ENCODE measurements around the gene ZNF184. TPM values are rescaled to one million over a fixed set of nuclear protein-coding genes. Genes with fewer than 3 reads are reported as not detected.

The ZNF184 gene
- total and polyA plus RNA-seq, 4 donors: 10.1 to 21.5 (median 16.4) TPM

DNA sequence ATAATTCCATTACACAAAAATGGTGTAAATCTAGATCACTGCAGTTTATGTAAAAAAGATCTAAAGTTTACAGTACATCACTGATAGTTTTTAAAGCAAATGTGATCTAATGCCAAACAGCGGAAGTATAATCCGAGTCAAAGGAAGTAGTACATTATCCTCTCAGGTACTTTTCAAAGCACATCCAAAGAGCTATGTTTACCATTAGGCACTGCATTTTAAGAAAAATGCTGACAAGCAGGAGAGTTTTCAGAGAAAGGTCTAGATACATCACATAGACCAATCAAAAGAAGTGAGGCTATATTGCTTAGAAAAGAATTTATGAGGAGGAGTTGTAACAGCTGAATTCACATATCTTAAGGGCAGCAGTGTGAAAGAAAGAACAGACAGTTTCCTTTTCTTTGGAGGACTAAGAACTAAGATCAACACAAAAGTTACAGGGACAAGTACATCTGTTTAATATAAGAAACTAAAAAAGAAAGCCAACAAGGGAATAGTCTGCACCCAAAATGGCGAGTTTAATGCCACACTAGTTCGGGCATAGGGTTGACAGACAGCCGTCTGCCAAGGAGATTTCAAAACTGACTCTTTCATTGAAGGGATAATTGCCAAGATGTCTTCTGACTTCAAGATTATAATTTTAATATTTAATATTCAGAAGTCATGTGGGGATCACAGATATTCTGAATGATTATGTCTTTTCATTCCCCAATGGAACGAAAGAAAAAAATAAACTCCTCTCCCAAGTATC is 1.4 kb downstream of the ZNF184 start:
- H3K9me3 ChIP-seq (ENCODE audit: control insufficient read depth, insufficient read depth, low read length): no peaks in the 10 kb centered on the region
- WGBS (ENCODE audit: insufficient coverage): 44% methylated on average over 4 of the region's 6 CpGs
- no peaks in the 10 kb centered on the region for H3K27me3 ChIP-seq (ENCODE audit: control insufficient read depth, insufficient read depth, low read length)
- H3K36me3 ChIP-seq (ENCODE audit: control insufficient read depth, insufficient read depth, low read length): peaks cover 5% of the 10 kb centered on the region
- DNase-seq (ENCODE audit: low read depth in 4 of 6, low spot score in 6 of 6): no peak
- peak overlapping the region; percentile 94 for H3K4me3 ChIP-seq (ENCODE audit: low read depth, low read length)
- H3K4me1 ChIP-seq (ENCODE audit: control insufficient read depth, insufficient read depth, low read length): no peaks in the 10 kb centered on the region
- peak overlapping the region; percentile 92 for H3K27ac ChIP-seq (ENCODE audit: low read depth, low read length)

DNA sequence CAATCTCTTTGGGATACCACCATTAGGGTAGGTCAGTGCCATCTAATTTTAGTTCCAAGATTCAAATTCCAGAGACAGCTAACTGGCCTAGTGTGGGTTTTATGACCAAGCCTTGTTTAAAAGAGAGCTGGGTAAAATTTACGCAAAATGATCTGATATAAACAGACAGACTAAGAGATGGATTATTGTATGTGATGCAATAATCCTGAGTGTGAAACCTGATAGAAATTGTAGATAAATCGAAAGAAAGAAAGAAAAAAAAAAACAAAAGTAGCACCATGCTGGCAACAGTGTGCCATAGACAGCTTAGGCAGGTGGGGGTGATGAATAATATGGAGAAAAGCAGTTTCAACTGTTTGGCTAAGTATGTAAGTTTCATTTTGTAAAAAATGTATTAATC is 2.9 kb downstream of the ZNF184 start:
- H3K9me3 ChIP-seq (ENCODE audit: control insufficient read depth, insufficient read depth, low read length): no peaks in the 10 kb centered on the region
- no peak for DNase-seq (ENCODE audit: low read depth in 4 of 6, low spot score in 6 of 6)
- no peak overlapping the region for H3K27ac ChIP-seq (ENCODE audit: low read depth, low read length)
- H3K4me1 ChIP-seq (ENCODE audit: control insufficient read depth, insufficient read depth, low read length): no peaks in the 10 kb centered on the region
- H3K36me3 ChIP-seq (ENCODE audit: control insufficient read depth, insufficient read depth, low read length): peaks cover 5% of the 10 kb centered on the region
- no peaks in the 10 kb centered on the region for H3K27me3 ChIP-seq (ENCODE audit: control insufficient read depth, insufficient read depth, low read length)
- H3K4me3 ChIP-seq (ENCODE audit: low read depth, low read length): no peak overlapping the region
- 100% methylated on average over 2 of the region's 2 CpGs for WGBS (ENCODE audit: insufficient coverage)

DNA sequence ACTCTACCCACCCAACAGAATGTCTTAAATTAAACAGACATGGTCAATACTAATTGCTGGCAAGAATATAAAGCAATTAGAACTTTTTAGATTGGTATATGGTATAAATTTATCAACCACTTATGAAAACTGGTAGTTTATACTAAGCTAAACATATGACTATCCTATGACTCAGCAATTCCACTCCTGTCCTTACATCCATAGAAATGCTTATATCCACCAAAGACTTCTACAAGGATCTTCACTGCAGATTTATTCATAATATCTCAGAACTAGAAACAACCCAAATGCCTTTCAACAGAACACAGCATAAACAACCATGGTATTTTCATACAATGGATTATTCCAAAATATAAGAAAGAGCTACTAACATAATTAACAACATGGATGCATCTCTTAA is 4.6 kb downstream of the ZNF184 start:
- H3K4me1 ChIP-seq (ENCODE audit: control insufficient read depth, insufficient read depth, low read length): no peaks in the 10 kb centered on the region
- no peak for DNase-seq (ENCODE audit: low read depth in 4 of 6, low spot score in 6 of 6)
- H3K27me3 ChIP-seq (ENCODE audit: control insufficient read depth, insufficient read depth, low read length): no peaks in the 10 kb centered on the region
- H3K4me3 ChIP-seq (ENCODE audit: low read depth, low read length): no peak overlapping the region
- no peak overlapping the region for H3K27ac ChIP-seq (ENCODE audit: low read depth, low read length)
- peaks cover 5% of the 10 kb centered on the region for H3K36me3 ChIP-seq (ENCODE audit: control insufficient read depth, insufficient read depth, low read length)
- no peaks in the 10 kb centered on the region for H3K9me3 ChIP-seq (ENCODE audit: control insufficient read depth, insufficient read depth, low read length)

DNA sequence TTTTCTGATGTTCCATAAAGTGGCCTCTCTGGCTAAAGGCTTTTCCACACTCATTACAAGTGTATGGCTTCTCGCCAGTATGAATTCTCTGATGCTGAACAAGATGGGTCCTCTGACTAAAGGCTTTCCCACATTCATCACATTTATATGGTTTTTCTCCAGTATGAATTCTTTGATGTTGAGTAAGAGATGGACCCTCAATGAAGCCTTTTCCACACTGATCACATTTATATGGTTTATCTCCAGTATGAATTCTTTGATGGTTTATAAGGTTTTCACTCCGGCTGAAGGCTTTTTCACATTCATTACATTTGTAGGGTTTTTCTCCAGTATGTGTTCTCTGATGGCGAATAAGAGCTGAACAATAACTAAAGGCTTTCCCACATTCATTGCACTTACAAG is 20.4 kb downstream of the ZNF184 start:
- WGBS (ENCODE audit: insufficient coverage): 100% methylated on average over 1 of the region's 3 CpGs
- Histone ChIP-seq H3K27ac (ENCODE audit: low read depth, low read length) (no peak overlapping the region), H3K36me3 (ENCODE audit: control insufficient read depth, insufficient read depth, low read length) (peaks cover 22% of the 10 kb centered on the region), H3K9me3 (ENCODE audit: control insufficient read depth, insufficient read depth, low read length) (peaks cover 32% of the 10 kb centered on the region), H3K4me3 (ENCODE audit: low read depth, low read length) (no peak overlapping the region), H3K4me1 (ENCODE audit: control insufficient read depth, insufficient read depth, low read length) (no peaks in the 10 kb centered on the region), H3K27me3 (ENCODE audit: control insufficient read depth, insufficient read depth, low read length) (no peaks in the 10 kb centered on the region)
- DNase-seq (ENCODE audit: low read depth in 4 of 6, low spot score in 6 of 6): no peak

DNA sequence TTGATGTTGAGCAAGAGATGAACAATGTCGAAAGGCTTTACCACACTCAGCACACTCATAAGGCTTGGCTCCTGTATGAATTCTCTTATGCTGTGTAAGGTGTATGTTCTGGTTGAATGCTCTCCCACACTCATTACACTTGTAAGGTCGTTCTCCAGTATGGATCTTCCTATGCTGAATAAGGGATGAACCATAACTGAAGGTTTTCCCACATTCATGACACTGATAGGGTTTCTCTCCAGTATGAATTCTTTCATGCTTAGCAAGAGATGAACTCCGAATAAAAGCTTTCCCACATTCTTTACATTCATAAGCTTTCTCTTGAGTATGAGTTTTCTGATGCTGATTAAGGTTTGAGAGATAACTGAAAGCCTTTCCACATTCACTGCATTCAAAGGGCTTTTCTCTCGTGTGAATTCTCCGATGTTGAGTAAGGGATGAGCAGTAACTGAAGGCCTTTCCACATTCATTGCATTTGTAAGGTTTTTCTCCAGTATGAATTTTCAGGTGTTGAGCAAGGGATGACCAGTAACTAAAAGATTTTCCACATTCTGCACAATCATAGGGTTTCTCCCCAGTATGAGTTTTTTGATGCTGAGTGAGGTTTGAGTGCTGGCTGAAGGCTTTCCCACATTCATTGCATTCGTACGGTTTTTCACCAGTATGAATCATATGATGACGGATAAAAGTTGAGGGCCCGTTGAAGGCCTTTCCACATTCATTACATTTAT is 21.1 kb downstream of the ZNF184 start:
- Histone ChIP-seq H3K36me3 (ENCODE audit: control insufficient read depth, insufficient read depth, low read length) (peaks cover 20% of the 10 kb centered on the region), H3K9me3 (ENCODE audit: control insufficient read depth, insufficient read depth, low read length) (peaks cover 32% of the 10 kb centered on the region), H3K4me3 (ENCODE audit: low read depth, low read length) (no peak overlapping the region), H3K27me3 (ENCODE audit: control insufficient read depth, insufficient read depth, low read length) (no peaks in the 10 kb centered on the region), H3K27ac (ENCODE audit: low read depth, low read length) (no peak overlapping the region), H3K4me1 (ENCODE audit: control insufficient read depth, insufficient read depth, low read length) (no peaks in the 10 kb centered on the region)
- no CpG with 5 or more reads among the region's 9 CpGs for WGBS (ENCODE audit: insufficient coverage)
- no peak for DNase-seq (ENCODE audit: low read depth in 4 of 6, low spot score in 6 of 6)

DNA sequence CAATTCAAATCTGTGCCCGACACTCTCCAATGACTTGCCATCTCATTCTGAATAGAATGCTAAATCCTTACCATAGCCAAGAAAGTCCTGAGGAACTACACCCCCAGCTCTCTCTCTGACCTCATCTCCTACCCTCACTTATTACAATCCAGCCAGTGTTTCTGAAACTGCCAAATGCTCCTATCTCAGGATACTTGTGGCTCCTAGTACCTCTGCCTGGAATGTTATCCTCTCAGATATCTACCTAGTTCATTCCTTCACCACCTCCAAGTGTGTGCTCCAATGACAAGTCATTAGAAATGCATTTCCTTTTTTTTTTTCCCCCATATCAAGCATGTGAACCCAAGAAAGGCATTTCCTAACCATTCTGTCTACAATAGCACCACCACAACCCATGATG is 24.4 kb downstream of the ZNF184 start:
- Histone ChIP-seq H3K4me3 (ENCODE audit: low read depth, low read length) (no peak overlapping the region), H3K36me3 (ENCODE audit: control insufficient read depth, insufficient read depth, low read length) (peaks cover 3% of the 10 kb centered on the region), H3K27ac (ENCODE audit: low read depth, low read length) (no peak overlapping the region), H3K9me3 (ENCODE audit: control insufficient read depth, insufficient read depth, low read length) (peaks cover 29% of the 10 kb centered on the region), H3K4me1 (ENCODE audit: control insufficient read depth, insufficient read depth, low read length) (no peaks in the 10 kb centered on the region), H3K27me3 (ENCODE audit: control insufficient read depth, insufficient read depth, low read length) (no peaks in the 10 kb centered on the region)
- no peak for DNase-seq (ENCODE audit: low read depth in 4 of 6, low spot score in 6 of 6)
- 100% methylated on average over 1 of the region's 1 CpG for WGBS (ENCODE audit: insufficient coverage)

DNA sequence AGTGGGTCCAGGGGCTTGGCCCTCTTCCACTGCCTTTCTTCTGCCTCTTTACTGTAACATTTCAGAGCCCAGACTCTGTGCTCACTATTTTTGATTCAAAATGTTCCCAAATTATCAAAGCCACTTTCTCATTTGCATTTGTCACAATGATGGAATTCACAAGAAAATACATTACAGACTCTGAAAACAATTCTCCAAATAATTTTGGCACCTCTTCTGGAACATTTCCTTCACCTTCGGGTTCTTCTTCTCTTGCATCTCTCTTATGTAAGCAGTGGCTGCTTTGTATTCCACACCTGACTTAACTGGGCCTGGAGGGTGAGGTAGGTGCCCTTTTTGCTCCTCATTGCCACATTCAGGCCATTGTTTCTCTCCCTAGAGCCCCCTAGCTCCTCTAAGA is 30.0 kb downstream of the ZNF184 start:
- Histone ChIP-seq H3K27ac (ENCODE audit: low read depth, low read length) (no peak overlapping the region), H3K36me3 (ENCODE audit: control insufficient read depth, insufficient read depth, low read length) (no peaks in the 10 kb centered on the region)
- DNase-seq (ENCODE audit: low read depth in 4 of 6, low spot score in 6 of 6): no peak

DNA sequence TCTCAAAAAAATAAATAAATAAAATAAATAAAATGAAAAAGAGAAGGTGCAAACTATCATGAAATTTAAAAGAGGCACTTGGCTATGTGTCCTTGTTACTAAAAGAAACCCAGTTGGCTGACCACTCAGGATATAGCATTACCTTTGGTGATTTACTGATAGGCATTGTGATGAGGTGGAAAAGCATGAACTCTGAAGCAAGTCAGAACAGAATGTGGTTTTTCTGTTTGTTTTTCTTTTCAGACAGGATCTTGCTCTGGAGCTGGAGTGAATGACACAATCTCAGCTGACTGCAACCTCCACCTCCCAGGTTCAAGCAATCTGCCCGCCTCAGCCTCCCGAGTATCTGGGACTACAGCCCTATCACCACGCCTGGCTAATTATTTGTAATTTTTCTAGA is 31.9 kb downstream of the ZNF184 start:
- WGBS (ENCODE audit: insufficient coverage): no CpG with 5 or more reads among the region's 3 CpGs
- no peaks in the 10 kb centered on the region for H3K9me3 ChIP-seq (ENCODE audit: control insufficient read depth, insufficient read depth, low read length)

More for the DNA sequence above, 30.0 kb downstream of the ZNF184 start:
- WGBS (ENCODE audit: insufficient coverage): no CpG with 5 or more reads among the region's 1 CpG
- no peaks in the 10 kb centered on the region for H3K4me1 ChIP-seq (ENCODE audit: control insufficient read depth, insufficient read depth, low read length)
- no peak overlapping the region for H3K4me3 ChIP-seq (ENCODE audit: low read depth, low read length)
- no peaks in the 10 kb centered on the region for H3K27me3 ChIP-seq (ENCODE audit: control insufficient read depth, insufficient read depth, low read length)
- peaks cover 5% of the 10 kb centered on the region for H3K9me3 ChIP-seq (ENCODE audit: control insufficient read depth, insufficient read depth, low read length)

DNA sequence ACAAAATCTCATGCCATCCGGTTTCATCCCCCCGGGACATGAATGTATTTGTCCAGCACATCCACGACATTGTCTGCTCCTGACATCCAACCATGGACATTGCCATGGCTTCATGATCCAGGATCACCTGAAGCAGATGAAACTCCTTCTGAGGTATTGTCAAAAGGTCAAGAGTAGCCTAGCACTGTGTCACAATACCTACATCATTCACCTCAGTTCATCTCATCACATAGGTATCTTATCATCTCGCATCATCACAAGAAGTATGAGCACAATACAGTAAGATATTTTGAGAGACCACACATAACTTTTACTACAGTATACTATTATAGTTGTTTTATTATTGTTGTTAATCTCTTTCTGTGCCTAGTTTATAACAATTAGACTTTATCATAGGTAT is 33.5 kb downstream of the ZNF184 start:
- H3K27ac ChIP-seq (ENCODE audit: low read depth, low read length): no peak overlapping the region

More for the DNA sequence above, 31.9 kb downstream of the ZNF184 start:
- Histone ChIP-seq H3K27ac (ENCODE audit: low read depth, low read length) (no peak overlapping the region), H3K27me3 (ENCODE audit: control insufficient read depth, insufficient read depth, low read length) (no peaks in the 10 kb centered on the region), H3K36me3 (ENCODE audit: control insufficient read depth, insufficient read depth, low read length) (no peaks in the 10 kb centered on the region), H3K4me1 (ENCODE audit: control insufficient read depth, insufficient read depth, low read length) (no peaks in the 10 kb centered on the region), H3K4me3 (ENCODE audit: low read depth, low read length) (no peak overlapping the region)
- DNase-seq (ENCODE audit: low read depth in 4 of 6, low spot score in 6 of 6): no peak

DNA sequence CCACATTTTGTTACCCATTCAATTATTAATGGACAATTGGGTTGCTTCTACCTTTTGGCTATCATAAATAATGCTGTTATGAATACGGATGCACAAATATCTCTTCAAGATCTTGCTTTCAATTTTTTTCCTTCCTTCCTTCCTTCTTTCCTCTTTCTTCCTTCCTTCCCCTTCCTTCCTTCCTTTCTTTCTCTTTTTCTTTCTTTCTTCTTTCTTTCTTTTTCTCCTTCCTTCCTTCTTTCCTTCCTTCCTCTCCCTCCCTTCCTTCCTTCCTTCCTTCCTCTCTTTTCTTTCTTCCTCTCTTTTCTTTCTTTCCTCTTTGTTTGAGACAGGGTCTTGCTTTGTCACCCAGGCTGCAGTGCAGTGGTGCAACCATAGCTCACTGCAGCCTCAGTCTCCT is 39.2 kb downstream of the ZNF184 start:
- Histone ChIP-seq H3K27ac (ENCODE audit: low read depth, low read length) (no peak overlapping the region), H3K36me3 (ENCODE audit: control insufficient read depth, insufficient read depth, low read length) (no peaks in the 10 kb centered on the region), H3K4me1 (ENCODE audit: control insufficient read depth, insufficient read depth, low read length) (no peaks in the 10 kb centered on the region), H3K27me3 (ENCODE audit: control insufficient read depth, insufficient read depth, low read length) (no peaks in the 10 kb centered on the region), H3K9me3 (ENCODE audit: control insufficient read depth, insufficient read depth, low read length) (no peaks in the 10 kb centered on the region), H3K4me3 (ENCODE audit: low read depth, low read length) (no peak overlapping the region)
- DNase-seq (ENCODE audit: low read depth in 4 of 6, low spot score in 6 of 6): no peak
- no CpG with 5 or more reads among the region's 1 CpG for WGBS (ENCODE audit: insufficient coverage)

More for the DNA sequence above, 33.5 kb downstream of the ZNF184 start:
- no peaks in the 10 kb centered on the region for H3K36me3 ChIP-seq (ENCODE audit: control insufficient read depth, insufficient read depth, low read length)
- no peaks in the 10 kb centered on the region for H3K4me1 ChIP-seq (ENCODE audit: control insufficient read depth, insufficient read depth, low read length)
- H3K4me3 ChIP-seq (ENCODE audit: low read depth, low read length): no peak overlapping the region
- H3K9me3 ChIP-seq (ENCODE audit: control insufficient read depth, insufficient read depth, low read length): no peaks in the 10 kb centered on the region
- no peaks in the 10 kb centered on the region for H3K27me3 ChIP-seq (ENCODE audit: control insufficient read depth, insufficient read depth, low read length)
- WGBS (ENCODE audit: insufficient coverage): 89% methylated on average over 3 of the region's 4 CpGs
- DNase-seq (ENCODE audit: low read depth in 4 of 6, low spot score in 6 of 6): no peak
